H1 (cell line): ENCODE data around the gene SKP1. TPM values are rescaled to one million over a fixed set of nuclear protein-coding genes. Genes with fewer than 3 reads are reported as not detected.

ENCODE experiments used
- FOSL1 ChIP-seq: IDR thresholded peaks from 2 replicates; pipeline ENCODE4 v1.6.1; 2011; ENCODE audit warnings: mild to moderate bottlenecking, low read depth, low read length, moderate library complexity; ENCODE audit not compliant: insufficient read depth
- HDAC2 ChIP-seq, 2 experiments: fragments of 300-600 bp in 1 of 2; sonication (generic) in 1 of 2; IDR thresholded peaks; 2 replicates each; pipeline ENCODE4 v1.6.1; 2011 to 2012; ENCODE audit warnings: low read depth in 2 of 2, low read length in 2 of 2, mild to moderate bottlenecking in 2 of 2, moderate library complexity in 2 of 2, borderline replicate concordance in 1 of 2, inconsistent platforms in 1 of 2
- JUND ChIP-seq: IDR thresholded peaks from 2 replicates; pipeline ENCODE4 v1.6.1; 2011; ENCODE audit warnings: mild to moderate bottlenecking, improper control_type of control experiment, low read length
- KDM5A ChIP-seq: fragments of 200-600 bp; IDR thresholded peaks from 2 replicates; pipeline ENCODE4 v1.7.1; 2012; ENCODE audit warnings: mild to moderate bottlenecking, low read length, inconsistent platforms, mixed read lengths
- RAD21 ChIP-seq, 2 experiments: IDR thresholded peaks in 1 of 2; conservative IDR thresholded peaks in 1 of 2; 2 replicates each; pipeline ENCODE4 v1.6.1; 2011; ENCODE audit warnings: low read depth in 2 of 2, low read length in 2 of 2, improper control_type of control experiment in 1 of 2, inconsistent platforms in 1 of 2, mild to moderate bottlenecking in 1 of 2, moderate library complexity in 1 of 2
- SAP30 ChIP-seq: fragments of 300-600 bp; sonication (generic); IDR thresholded peaks from 2 replicates; pipeline ENCODE4 v1.7.1; 2012; ENCODE audit warnings: low read length, moderate library complexity, mild to moderate bottlenecking, inconsistent platforms; ENCODE audit not compliant: insufficient read depth, insufficient replicate concordance
- SP4 ChIP-seq: IDR thresholded peaks from 2 replicates; pipeline ENCODE4 v1.6.1; 2012; ENCODE audit warnings: low read length, inconsistent platforms
- YY1 ChIP-seq: IDR thresholded peaks from 2 replicates; pipeline ENCODE4 v1.6.1; 2011; ENCODE audit warnings: low read depth, mild to moderate bottlenecking, low read length
- polyA plus RNA-seq, 7 experiments: library from polyadenylated mRNA; depleted of rRNA in 3 of 7; stranded (reverse) in 5 of 7; unstranded in 2 of 7; fragments of >200 nt in 5 of 7; fragments of 200-250 nt in 2 of 7; gene quantifications; 1 replicate in 5 of 7; 2 replicates in 1 of 7; 4 replicates in 1 of 7; pipeline versions ENCODE4 v1.2.1 to v1.2.3, GENCODE V29; 2011 to 2013; ENCODE audit warnings: missing spikeins in 2 of 7, mixed read lengths in 2 of 7
- total RNA-seq: library from RNA; stranded (reverse); fragmentation: NEBNext Ultra II Directional; extraction: Animal tissue kit (Norgen Biotek cat#: 25700); gene quantifications from 2 replicates; pipeline ENCODE4 v1.2.1, GENCODE V29; 2021

Gene SKP1
- total and polyA plus RNA-seq, 2 of the 8 experiments (the other 6 are each of a cell fraction or from before 2014, with no cell fraction given): 163 to 332 TPM

DNA sequence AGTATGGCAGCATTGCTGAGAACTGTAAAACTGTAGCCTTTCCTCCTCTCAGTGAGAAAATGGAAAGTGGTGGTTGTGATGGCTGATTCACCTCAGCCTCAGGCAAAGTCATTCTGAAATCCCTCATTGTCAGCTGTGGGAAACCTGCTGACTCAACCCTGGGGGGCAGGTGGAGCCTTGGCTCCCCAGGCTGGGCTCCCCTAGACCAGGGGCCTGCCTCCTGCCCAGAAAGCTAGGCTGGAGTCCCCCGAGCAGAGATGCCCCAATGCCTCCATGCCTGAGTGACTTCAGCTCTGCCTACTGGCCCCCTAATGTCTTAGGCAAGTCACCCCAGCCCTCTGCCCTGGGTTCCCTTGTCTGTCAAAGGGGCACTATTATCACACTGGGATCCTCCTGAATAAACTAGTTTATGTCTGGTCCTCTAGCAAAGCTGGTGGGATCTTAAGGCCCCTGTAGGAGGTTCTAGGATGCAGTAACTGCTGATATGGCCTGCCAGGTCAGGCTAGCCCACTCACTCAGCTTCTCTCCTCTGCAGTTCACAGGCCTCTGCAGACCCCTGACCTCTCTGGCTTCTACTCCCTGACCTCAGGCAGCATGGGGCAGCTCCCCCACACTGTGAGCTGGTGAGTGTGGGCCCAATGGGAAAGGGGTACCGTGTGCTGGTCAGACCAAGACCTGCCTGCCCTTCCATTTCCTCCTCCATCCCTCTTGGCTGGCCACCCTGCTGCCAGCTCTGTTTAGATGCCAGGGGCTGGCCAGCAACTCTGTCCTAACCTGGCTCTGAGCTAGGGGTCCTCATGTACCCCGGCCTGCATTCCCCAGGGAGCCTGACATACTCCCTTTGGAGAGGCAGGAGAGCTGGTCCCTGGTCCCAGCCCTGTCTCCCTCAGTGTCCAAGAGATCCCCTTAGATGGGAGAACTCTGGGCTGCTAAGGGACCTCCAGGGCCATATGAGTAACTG is 38.1 kb downstream of the SKP1 start (continued):
- no peak for TF ChIP-seq SAP30
- TF ChIP-seq KDM5A: no peak
- TF ChIP-seq FOSL1: no peak
- no peak for TF ChIP-seq RAD21 (IDR thresholded peaks at IDR 0.05 in 1 of 2, conservative IDR thresholded peaks at IDR 0.05 in 1 of 2; ENCODE audit: low read depth in 2 of 2, low read length in 2 of 2)
- TF ChIP-seq HDAC2 (IDR thresholded peaks at IDR 0.05; ENCODE audit: borderline replicate concordance in 1 of 2, low read depth in 2 of 2, low read length in 2 of 2): no peak
- no peak for TF ChIP-seq YY1
- no peak for TF ChIP-seq SP4
- no peak for TF ChIP-seq JUND
